ENCODE results near the gene GNPNAT1. TPM values are rescaled to one million over a fixed set of nuclear protein-coding genes. Genes with fewer than 3 reads are reported as not detected.
A peak's percentile ranks its signal among the peaks of the same experiment; 100 is the strongest.

The GNPNAT1 gene
- total RNA-seq, 2 experiments from 2014 or later, result 15.5 to 29.3 TPM

GRCh38 chr14:52741865-52742264 is 49.5 kb downstream of the GNPNAT1 start:
- intact Hi-C loops (cut with micrococcal nuclease; ENCODE audit: unreplicated experiment), result no loop called here
- Histone ChIP-seq H3K4me3 (ENCODE audit: low read depth, low read length, poor library complexity, severe bottlenecking) (peak overlapping the region; percentile 50), H3K79me2 (ENCODE audit: insufficient read depth, low read depth, low read length) (peaks cover 59% of the 10 kb centered on the region), H3K4me1 (ENCODE audit: insufficient read depth, low read length, poor library complexity, severe bottlenecking) (peaks cover 27% of the 10 kb centered on the region), H2AFZ (ENCODE audit: low read length) (peak overlapping the region; percentile 95), H3K9me2 (ENCODE audit: insufficient read depth, low read length) (no peaks in the 10 kb centered on the region), H4K20me1 (ENCODE audit: insufficient read depth, low read length) (no peaks in the 10 kb centered on the region), H3K9me3 (ENCODE audit: low read length) (no peaks in the 10 kb centered on the region), H3K36me3 (ENCODE audit: insufficient read depth, low read length) (peaks cover 21% of the 10 kb centered on the region), H3K4me2 (ENCODE audit: low read length) (peak overlapping the region; percentile 94), H3K27ac (ENCODE audit: low read depth, low read length, poor library complexity, severe bottlenecking) (peak overlapping the region; percentile 93)
- TF ChIP-seq CTCF (conservative IDR thresholded peaks at IDR 0.05; ENCODE audit: low read length) (no peak), EZH2phosphoT487 (IDR thresholded peaks at IDR 0.05; ENCODE audit: borderline replicate concordance, low read depth, low read length) (no peak)
- DNase-seq (ENCODE audit: low spot score), result peak; percentile 26
- POLR2A ChIA-PET, result interaction anchor here (0.5 to 2.4 kb wide), 15 partner anchors 8 to 787 kb away, joined by 3 to 13 read pairs (median 4); partner anchors contain the start of gene STYX
- TSS peak; percentile 75 for BruUV-seq (replicated peaks)
- CTCF ChIA-PET (ENCODE audit: unreplicated experiment), result interaction anchor here (1.1 to 1.9 kb wide), 2 partner anchors 17 to 190 kb away, joined by 3 to 5 read pairs; partner anchors contain the start of gene TXNDC16

GRCh38 chr14:52740751-52741150 is 50.7 kb downstream of the GNPNAT1 start:
- POLR2A ChIA-PET, result interaction anchor here (1.8 to 2.4 kb wide), 3 partner anchors 8 to 17 kb away, joined by 4 to 13 read pairs (median 13); partner anchors contain the start of gene STYX
- peaks cover 31% of the 10 kb centered on the region for H3K4me1 ChIP-seq (ENCODE audit: insufficient read depth, low read length, poor library complexity, severe bottlenecking)

More at GRCh38 chr14:52740751-52741150, 50.7 kb downstream of the GNPNAT1 start:
- CTCF ChIA-PET (ENCODE audit: unreplicated experiment), result no interaction called here
- Histone ChIP-seq H3K36me3 (ENCODE audit: insufficient read depth, low read length) (peaks cover 11% of the 10 kb centered on the region; the same call in 1 of the 2 replicates), H3K4me2 (ENCODE audit: low read length) (no peak overlapping the region), H3K27ac (ENCODE audit: low read depth, low read length, poor library complexity, severe bottlenecking) (no peak overlapping the region), H3K9me2 (ENCODE audit: insufficient read depth, low read length) (no peaks in the 10 kb centered on the region), H3K4me3 (ENCODE audit: low read depth, low read length, poor library complexity, severe bottlenecking) (no peak overlapping the region), H2AFZ (ENCODE audit: low read length) (no peak overlapping the region), H4K20me1 (ENCODE audit: insufficient read depth, low read length) (no peaks in the 10 kb centered on the region), H3K79me2 (ENCODE audit: insufficient read depth, low read depth, low read length) (peaks cover 59% of the 10 kb centered on the region), H3K9me3 (ENCODE audit: low read length) (no peaks in the 10 kb centered on the region)
- TF ChIP-seq CTCF (conservative IDR thresholded peaks at IDR 0.05; ENCODE audit: low read length), result no peak
- no peak for TF ChIP-seq EZH2phosphoT487 (IDR thresholded peaks at IDR 0.05; ENCODE audit: borderline replicate concordance, low read depth, low read length)
- intact Hi-C loops (cut with micrococcal nuclease; ENCODE audit: unreplicated experiment), result no loop called here
- DNase-seq (ENCODE audit: low spot score), result no peak
- no TSS peak for BruUV-seq (replicated peaks)
